Activated naive CD8-positive, alpha-beta T cell (primary cell): ENCODE measurements around the gene ZNF311.
A peak's percentile ranks its signal among the peaks of the same experiment; 100 is the strongest.

ENCODE experiments used
- H3K27ac Mint-ChIP-seq: one replicate; pipeline ENCODE4 v1.8.0; 2021; ENCODE audit warnings: mixed read lengths
- H3K27me3 Mint-ChIP-seq: one replicate; pipeline ENCODE4 v1.8.0; 2021; ENCODE audit warnings: mixed read lengths
- H3K36me3 Mint-ChIP-seq: one replicate; pipeline ENCODE4 v1.8.0; 2021; ENCODE audit warnings: mixed read lengths
- H3K4me1 Mint-ChIP-seq: one replicate; pipeline ENCODE4 v1.8.0; 2021; ENCODE audit warnings: low read depth, mixed read lengths
- H3K4me3 Mint-ChIP-seq: one replicate; pipeline ENCODE4 v1.8.0; 2021; ENCODE audit warnings: mild to moderate bottlenecking, mixed read lengths
- H3K9me3 Mint-ChIP-seq: one replicate; pipeline ENCODE4 v1.8.0; 2021; ENCODE audit warnings: low read depth, mixed read lengths

The ZNF311 gene

DNA sequence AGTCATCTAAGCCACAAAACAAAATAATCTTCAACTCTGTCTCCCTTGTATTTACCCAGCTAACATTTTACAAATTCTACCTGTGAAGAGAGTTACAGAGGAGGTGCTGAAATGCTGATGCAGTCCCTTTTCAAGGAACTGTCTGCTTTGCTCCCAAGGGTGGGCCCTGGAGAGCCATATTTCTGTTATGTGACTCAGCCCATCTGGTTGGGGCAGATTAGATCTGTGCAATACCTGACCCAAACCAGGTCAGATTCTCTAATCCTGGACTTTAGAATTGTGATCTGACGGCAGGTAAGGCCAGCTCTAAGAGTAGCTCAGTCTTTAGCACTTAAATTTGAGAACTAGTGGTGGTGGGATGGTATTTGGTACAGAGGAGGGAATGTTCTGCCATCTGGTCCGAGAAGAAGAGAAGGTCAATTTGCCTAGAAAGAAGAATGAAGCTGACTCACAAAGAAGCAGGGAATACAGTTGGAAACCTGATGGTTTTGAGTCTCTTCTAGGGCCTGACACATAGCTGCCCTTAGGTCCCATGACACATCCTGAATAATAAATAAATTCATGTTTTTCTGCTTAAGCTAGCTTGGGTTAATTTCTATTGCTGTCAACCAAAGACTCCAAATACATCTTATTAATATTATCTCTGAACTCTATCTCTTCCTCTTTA, 8.1 kb downstream of the ZNF311 start:
- Mint-ChIP-seq H3K27me3 (peaks cover 1% of the 10 kb centered on the region), H3K9me3 (no peaks in the 10 kb centered on the region), H3K36me3 (no peaks in the 10 kb centered on the region), H3K4me3 (no peak overlapping the region), H3K27ac (no peak overlapping the region), H3K4me1 (no peaks in the 10 kb centered on the region)

DNA sequence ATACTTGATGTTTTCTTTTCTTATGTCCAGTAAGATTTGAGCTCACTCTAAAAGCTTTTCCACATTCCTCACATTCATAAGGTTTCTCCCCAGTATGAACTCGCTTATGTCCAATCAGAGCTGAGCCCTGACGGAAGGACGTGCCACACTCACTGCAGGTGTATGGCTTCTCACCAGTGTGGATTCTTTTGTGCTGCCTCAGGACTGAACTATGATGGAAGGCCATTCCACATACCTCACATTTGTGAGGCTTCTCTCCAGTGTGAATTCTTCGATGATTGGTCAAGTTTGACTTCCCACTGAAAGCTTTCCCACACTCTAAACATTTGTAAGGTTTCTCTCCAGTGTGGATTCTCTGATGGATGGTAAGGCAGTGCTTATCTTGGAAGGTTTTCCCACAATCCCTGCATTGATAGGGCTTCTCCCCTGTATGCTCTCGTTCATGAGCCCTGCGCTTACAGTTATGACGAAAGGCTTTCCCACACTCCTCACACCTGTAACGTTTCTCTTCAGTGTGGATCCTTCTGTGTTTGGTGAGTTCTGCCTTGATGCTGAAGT, 9.9 kb downstream of the ZNF311 start:
- Mint-ChIP-seq H3K9me3 (no peaks in the 10 kb centered on the region), H3K4me1 (no peaks in the 10 kb centered on the region), H3K27me3 (peaks cover 1% of the 10 kb centered on the region), H3K36me3 (no peaks in the 10 kb centered on the region), H3K4me3 (no peak overlapping the region), H3K27ac (no peak overlapping the region)

DNA sequence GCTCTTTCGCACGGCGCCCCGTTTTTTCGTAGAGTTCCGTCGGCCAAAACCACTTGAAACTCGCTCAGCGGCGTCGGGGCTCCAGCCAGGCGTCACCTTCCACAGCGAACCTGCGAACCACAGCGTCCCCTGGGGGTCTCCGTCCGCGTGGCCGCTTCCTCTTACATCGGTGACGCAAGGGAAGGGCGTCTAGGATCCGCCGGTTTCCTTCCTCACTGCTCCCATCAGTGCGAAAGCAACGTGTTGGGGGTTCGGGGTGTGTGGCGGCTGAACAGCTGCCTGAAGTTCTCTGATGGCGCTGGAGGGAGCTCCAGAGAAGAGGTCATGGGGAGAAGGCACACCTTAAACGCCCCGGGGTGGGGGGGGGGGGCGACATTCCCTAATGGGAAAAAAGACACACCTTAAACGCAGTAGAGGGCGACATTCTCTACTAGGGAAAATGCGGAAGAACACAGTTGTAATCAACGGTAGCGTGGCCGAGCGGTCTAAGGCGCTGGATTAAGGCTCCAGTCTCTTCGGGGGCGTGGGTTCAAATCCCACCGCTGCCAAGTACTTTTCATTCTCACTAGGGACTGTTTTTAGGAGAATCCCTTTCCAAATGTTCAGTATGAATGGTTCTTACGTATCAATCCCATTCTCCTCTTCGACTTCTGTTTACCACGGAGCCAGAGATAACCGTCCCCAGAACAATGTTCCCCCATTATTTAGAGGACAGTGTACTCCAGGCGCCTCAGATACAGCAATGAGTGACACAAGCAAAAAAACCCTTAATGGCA, 16.4 kb downstream of the ZNF311 start:
- H3K27me3 Mint-ChIP-seq, result peaks cover 10% of the 10 kb centered on the region
- H3K4me3 Mint-ChIP-seq, result peak overlapping the region; percentile 84
- H3K27ac Mint-ChIP-seq, result peak overlapping the region; percentile 29

DNA sequence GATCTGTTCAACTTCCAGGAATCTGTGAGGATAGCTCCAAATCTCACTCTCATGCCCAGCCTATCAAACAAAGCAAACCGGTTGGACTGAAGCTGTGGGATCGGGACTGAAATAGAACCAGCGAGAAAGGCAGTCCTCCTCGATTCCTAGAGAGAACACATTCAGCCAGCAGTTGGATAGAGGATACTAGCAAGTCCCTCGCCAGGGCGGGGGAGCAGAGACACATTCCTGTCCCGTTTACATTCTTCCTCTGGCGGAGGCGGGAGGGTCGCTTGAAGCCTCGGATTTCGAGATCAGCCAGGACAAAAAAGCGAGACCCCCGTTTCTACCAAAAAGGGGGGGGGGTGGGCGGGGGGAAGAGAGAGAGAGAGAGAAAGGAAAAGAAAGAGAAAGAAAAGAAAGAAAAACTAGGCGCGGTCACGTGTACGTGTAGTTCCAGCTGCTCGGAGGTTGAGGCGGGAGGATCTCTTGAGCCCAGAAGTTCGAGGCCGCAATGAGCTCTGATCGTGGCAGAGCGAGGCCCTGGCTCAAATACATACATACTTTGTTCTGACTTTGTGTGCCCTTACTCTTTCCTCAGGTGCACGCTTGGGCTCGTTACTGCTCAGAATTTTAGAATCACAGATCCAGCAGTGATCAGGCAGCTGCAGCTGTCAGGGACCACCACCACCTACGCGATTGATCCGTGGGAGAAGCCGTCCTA, 19.5 kb downstream of the ZNF311 start:
- H3K36me3 Mint-ChIP-seq, result peaks cover 2% of the 10 kb centered on the region
- H3K27me3 Mint-ChIP-seq, result peaks cover 10% of the 10 kb centered on the region
- H3K4me1 Mint-ChIP-seq, result peaks cover 45% of the 10 kb centered on the region

More for the DNA sequence above, 16.4 kb downstream of the ZNF311 start:
- H3K4me1 Mint-ChIP-seq, result peaks cover 25% of the 10 kb centered on the region
- no peaks in the 10 kb centered on the region for H3K36me3 Mint-ChIP-seq
- H3K9me3 Mint-ChIP-seq, result no peaks in the 10 kb centered on the region

DNA sequence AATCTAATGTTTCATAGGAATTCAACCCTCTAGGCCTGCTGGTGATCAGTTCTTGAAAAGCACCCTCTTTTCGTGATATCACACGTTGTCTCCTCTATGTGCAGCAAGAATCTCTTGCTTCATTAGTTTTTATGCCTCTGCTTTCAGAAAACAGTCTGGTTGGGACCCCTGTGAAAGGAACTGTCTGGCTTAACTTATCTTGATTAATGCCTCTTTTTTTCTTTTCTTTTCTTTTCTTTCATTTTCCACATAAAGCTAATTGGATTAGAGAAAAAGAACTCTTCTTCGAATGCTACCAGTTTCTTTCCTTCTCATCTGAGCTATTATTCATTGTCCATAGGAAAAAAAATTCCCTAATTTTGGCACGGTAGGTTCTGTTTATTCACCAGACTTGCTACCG, 21.3 kb downstream of the ZNF311 start:
- peaks cover 52% of the 10 kb centered on the region for H3K4me1 Mint-ChIP-seq
- peaks cover 20% of the 10 kb centered on the region for H3K27me3 Mint-ChIP-seq
- peak overlapping the region; percentile 33 for H3K4me3 Mint-ChIP-seq
- no peak overlapping the region for H3K27ac Mint-ChIP-seq
- H3K9me3 Mint-ChIP-seq, result no peaks in the 10 kb centered on the region
- peaks cover 2% of the 10 kb centered on the region for H3K36me3 Mint-ChIP-seq

More for the DNA sequence above, 19.5 kb downstream of the ZNF311 start:
- Mint-ChIP-seq H3K4me3 (peak overlapping the region; percentile 80), H3K27ac (no peak overlapping the region), H3K9me3 (no peaks in the 10 kb centered on the region)

DNA sequence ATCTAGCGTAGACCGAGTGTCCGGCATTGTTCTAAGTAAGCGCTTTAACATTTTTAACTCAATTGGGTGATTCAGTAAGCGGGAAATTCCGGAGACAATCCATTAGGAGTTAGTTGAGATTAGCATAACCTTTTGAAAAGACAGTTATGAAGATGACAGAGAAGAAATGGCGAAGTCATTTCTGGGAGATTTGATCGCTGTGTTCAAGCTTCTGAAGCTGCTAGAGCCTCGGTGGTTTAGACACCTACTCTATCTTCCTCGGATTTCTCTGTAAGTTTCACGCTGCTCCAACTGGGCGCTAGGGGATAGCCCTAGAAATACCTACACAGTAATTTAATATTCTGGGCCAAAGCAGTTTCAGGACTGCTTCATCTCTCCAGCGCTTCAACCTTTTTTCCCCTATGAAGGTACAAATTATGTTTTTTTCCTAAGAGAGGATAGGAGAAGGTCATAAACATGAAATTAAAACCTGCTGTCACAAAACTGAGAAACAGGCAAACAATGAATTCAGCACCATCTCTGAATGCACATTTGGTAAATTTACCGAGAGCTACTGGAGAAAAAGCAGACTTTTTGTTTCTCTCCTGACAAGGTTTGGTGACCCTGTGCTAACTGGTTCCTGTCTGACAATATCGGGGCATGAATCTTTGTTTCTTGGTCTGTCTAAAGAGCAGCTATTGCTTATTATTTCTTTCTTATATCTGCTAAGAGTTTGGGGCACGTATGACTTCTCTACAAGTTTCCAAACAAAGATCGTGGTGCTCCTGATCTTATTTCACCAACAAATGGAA, 22.4 kb downstream of the ZNF311 start:
- Mint-ChIP-seq H3K27me3 (peaks cover 25% of the 10 kb centered on the region), H3K27ac (peak overlapping the region; percentile 98), H3K4me3 (peak overlapping the region; percentile 89), H3K4me1 (peaks cover 53% of the 10 kb centered on the region), H3K9me3 (no peaks in the 10 kb centered on the region), H3K36me3 (peaks cover 2% of the 10 kb centered on the region)

DNA sequence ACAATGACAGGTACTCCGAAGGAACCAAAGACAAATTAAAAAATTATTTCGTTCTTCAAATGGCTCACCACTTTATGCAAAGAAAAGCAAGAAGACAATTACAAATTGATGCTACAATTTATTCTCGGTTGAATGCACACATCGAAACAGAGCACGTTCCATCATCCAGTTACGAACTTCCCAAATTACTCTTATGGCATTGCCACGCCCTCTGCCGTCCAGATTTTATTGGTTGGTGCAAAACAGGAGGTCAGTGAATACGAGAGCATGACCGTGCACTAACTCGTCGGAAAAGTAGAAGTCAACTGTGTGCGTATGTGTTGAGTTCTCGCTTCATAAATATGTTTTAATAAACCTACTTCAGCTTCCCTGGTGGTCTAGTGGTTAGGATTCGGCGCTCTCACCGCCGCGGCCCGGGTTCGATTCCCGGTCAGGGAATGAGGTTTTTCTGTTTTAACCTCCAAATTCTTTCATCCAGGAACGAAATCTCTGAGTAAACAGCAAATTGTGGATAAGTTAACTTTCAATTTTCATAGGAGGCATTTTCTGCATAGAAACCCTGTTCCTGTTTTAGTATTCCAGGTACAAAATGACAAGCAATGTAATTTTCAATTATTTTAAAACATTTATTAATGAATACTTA, 23.2 kb downstream of the ZNF311 start:
- H3K4me3 Mint-ChIP-seq, result peak overlapping the region; percentile 89
- peaks cover 2% of the 10 kb centered on the region for H3K36me3 Mint-ChIP-seq
- H3K4me1 Mint-ChIP-seq, result peaks cover 57% of the 10 kb centered on the region
- no peaks in the 10 kb centered on the region for H3K9me3 Mint-ChIP-seq
- H3K27ac Mint-ChIP-seq, result peak overlapping the region; percentile 98
- H3K27me3 Mint-ChIP-seq, result peaks cover 25% of the 10 kb centered on the region

DNA sequence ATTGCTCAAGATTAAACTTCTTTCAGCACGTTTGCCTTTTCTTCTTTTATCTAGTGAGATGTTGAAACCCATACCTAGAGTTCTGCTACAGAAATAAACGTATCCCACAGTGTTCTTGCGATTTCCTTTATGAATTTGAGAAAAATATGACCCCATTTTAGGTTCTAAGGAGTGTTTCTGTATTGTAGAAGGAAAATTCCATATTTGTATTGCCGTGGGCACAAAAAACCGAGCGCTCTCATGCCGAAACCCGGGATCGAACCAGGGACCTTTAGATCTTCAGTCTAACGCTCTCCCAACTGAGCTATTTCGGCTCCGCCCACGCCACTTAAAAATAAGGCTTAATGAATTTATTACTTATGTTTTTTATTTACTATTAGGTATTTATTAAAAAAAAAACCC, 23.7 kb downstream of the ZNF311 start:
- H3K27ac Mint-ChIP-seq, result peak overlapping the region; percentile 98
- no peaks in the 10 kb centered on the region for H3K9me3 Mint-ChIP-seq
- H3K27me3 Mint-ChIP-seq, result peaks cover 26% of the 10 kb centered on the region
- H3K4me1 Mint-ChIP-seq, result peaks cover 59% of the 10 kb centered on the region
- peak overlapping the region; percentile 89 for H3K4me3 Mint-ChIP-seq
- H3K36me3 Mint-ChIP-seq, result peaks cover 5% of the 10 kb centered on the region

DNA sequence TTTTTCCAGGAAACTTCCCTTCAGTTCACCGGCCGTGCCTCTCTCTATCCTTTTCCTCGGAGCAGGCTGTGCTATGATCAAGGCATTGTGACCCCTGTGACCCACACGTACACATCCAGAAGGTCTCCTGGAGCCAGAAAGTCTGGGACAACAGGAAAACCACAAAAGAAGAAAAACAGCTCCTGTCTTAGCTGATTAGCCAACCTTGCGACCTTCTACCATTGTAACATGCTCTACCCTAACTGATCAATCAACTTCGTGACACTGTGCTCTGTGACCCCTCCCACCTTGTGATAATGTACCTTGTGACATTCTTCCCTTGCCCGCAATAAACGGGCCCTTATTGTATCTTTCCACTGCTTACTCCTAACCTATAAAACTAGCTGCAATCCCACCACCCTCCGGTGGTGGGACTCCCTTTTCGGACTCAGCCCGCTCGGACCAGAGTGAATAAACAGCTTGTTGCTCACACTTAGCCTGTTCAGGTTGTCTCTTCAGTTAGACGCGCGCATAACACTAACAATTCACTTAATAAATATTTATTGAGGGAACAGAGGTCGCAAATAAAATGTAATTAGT, 24.2 kb downstream of the ZNF311 start:
- peaks cover 59% of the 10 kb centered on the region for H3K4me1 Mint-ChIP-seq
- H3K9me3 Mint-ChIP-seq, result no peaks in the 10 kb centered on the region
- peaks cover 5% of the 10 kb centered on the region for H3K36me3 Mint-ChIP-seq
- peak overlapping the region; percentile 89 for H3K4me3 Mint-ChIP-seq
- peaks cover 25% of the 10 kb centered on the region for H3K27me3 Mint-ChIP-seq
- H3K27ac Mint-ChIP-seq, result peak overlapping the region; percentile 69

DNA sequence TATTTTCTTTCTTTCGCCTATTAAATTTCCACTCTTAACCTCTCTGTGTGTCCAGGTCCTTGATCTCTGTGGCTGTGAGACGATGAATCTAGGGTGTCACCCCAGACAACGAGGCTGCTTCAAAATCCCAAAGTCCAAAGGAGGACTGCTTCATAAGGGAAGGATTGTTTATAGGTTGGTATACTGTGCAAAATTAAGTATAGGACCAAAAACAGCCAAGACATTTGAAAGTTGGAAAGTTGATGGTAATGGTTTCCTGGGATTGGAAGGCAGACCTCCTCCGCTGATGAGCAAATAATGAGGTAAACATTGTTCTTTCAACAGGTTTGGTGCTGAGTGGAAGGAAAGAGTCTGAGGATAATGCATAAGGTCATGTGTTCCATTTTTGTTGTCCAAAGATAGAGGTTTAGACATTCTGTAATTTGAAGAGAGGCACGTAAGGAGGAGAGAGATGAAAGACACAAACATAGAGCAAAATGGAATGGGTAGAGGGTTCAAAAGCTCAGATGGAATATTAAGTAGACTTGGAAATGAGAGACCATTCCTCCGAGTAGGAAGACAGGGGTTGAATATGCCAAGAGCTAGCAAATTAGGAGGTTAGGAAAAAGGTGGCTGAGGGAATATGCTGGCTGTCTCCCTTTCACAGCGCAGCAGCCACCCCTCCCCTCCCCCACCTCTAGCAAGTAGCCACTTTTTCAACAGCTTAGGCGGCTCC, 24.8 kb downstream of the ZNF311 start:
- Mint-ChIP-seq H3K4me1 (peaks cover 57% of the 10 kb centered on the region), H3K4me3 (peak overlapping the region; percentile 89), H3K27me3 (peaks cover 25% of the 10 kb centered on the region), H3K27ac (no peak overlapping the region), H3K36me3 (peaks cover 5% of the 10 kb centered on the region), H3K9me3 (no peaks in the 10 kb centered on the region)

DNA sequence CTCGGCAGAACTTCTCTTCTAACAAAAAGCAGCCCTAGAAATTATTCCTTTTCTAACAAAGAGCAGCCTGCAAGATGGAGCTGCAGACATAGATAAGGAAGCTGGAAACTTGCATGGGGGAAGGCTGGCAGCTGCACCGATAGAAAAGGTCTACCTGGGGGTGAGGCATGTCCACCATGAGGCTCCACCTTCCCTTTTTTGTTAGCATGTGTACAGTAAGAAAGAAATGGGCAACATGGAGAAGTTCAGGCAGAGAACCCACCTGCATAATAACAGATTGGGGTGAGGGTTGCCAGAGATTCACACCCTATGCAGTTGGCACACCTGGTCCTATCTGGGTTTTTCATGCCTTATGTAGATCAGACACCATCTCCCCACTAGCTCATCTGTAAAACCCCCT, 25.4 kb downstream of the ZNF311 start:
- no peaks in the 10 kb centered on the region for H3K9me3 Mint-ChIP-seq
- no peak overlapping the region for H3K27ac Mint-ChIP-seq
- H3K36me3 Mint-ChIP-seq, result peaks cover 5% of the 10 kb centered on the region
- peak overlapping the region; percentile 81 for H3K4me3 Mint-ChIP-seq
- H3K4me1 Mint-ChIP-seq, result peaks cover 52% of the 10 kb centered on the region
- H3K27me3 Mint-ChIP-seq, result peaks cover 24% of the 10 kb centered on the region

DNA sequence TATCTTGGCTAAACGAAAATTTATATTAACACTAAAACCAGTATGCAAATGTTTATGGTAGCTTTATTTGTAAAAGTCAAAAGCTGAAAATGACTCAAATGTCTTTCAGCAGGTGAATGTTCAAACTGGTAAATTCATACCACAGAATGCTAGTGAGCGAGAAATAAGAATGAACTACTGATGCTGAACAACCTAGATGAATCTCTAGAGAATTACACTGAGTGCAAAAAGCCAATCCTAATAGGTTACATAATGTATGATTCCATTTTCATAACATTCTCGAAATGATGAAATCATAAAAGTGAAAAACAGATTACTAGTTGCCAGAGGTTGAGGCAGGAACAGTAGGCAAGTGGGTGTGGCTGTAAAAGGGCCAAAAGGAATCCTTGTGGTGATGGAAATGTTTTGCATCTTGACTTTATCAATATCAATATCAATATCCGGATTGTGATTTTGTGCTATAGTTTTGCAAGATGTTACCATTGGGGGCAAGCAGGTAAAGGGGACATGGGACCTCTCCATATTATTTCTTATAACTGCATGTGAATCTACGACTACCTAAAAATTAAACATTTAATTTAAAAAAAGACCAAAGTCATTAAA, 26.1 kb downstream of the ZNF311 start:
- Mint-ChIP-seq H3K27me3 (peaks cover 26% of the 10 kb centered on the region), H3K9me3 (no peaks in the 10 kb centered on the region), H3K4me1 (peaks cover 48% of the 10 kb centered on the region), H3K36me3 (peaks cover 5% of the 10 kb centered on the region), H3K27ac (no peak overlapping the region), H3K4me3 (no peak overlapping the region)

DNA sequence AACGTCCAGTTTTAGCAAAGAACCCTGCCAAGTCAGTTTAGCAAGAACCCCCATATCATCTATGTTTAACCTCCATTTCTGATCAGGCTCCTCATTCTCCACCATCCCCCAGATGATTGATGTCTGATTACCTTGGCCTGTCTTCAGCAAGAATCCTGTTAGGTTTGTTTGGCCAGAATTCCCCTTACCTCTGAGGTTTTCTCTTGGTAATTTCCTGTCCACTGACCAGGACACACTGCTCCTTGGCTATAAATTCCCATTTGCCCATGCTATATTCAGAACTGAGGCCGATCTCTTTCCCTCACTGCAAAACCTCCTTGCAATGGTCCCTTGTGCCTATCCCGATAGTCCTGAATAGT, 27.0 kb downstream of the ZNF311 start:
- H3K27ac Mint-ChIP-seq, result no peak overlapping the region
- H3K4me3 Mint-ChIP-seq, result peak overlapping the region; percentile 86
- peaks cover 5% of the 10 kb centered on the region for H3K36me3 Mint-ChIP-seq
- peaks cover 41% of the 10 kb centered on the region for H3K4me1 Mint-ChIP-seq
- no peaks in the 10 kb centered on the region for H3K9me3 Mint-ChIP-seq
- peaks cover 28% of the 10 kb centered on the region for H3K27me3 Mint-ChIP-seq
